Measurements from ENCODE around the gene TTYH2.

The TTYH2 gene

GRCh38 chr17:74199306-74200092 is 13.9 kb upstream of the TTYH2 start:
- Histone ChIP-seq H3K4me1 (ENCODE audit: control insufficient read depth in 2 of 2, insufficient read depth in 1 of 2, low read depth in 1 of 2, low read length in 2 of 2) (peaks cover 12 to 15% of the 10 kb centered on the region in 2 donors), H2BK15ac (ENCODE audit: low read length) (peak overlapping the region; percentile 13), H3K4ac (ENCODE audit: low read length) (no peak overlapping the region), H2AK5ac (ENCODE audit: low read depth, low read length) (no peak overlapping the region), H4K8ac (ENCODE audit: low read depth, low read length) (peak overlapping the region; percentile 94), H3K27me3 (ENCODE audit: control insufficient read depth in 3 of 3, insufficient read depth in 3 of 3, low read depth in 1 of 3, low read length in 3 of 3) (peaks cover 0 to 59% (median 5%) of the 10 kb centered on the region in 3 experiments), H3K18ac (ENCODE audit: low read length) (peak overlapping the region; percentile 89), H3K9ac (ENCODE audit: low read depth, low read length, poor library complexity) (no peak overlapping the region), H3K23ac (ENCODE audit: low read depth, low read length, poor library complexity) (no peak overlapping the region), H2BK12ac (ENCODE audit: low read length) (peak overlapping the region; percentile 65), H3K4me3 (ENCODE audit: low read length in 2 of 2) (no peak overlapping the region), H3K79me1 (ENCODE audit: low read depth, low read length) (no peaks in the 10 kb centered on the region), H3K36me3 (replicated peaks in 1 of 2; ENCODE audit: control insufficient read depth in 2 of 2, insufficient read depth in 2 of 2, low read length in 2 of 2) (peaks cover 0 to 6% of the 10 kb centered on the region in 2 donors), H3K14ac (ENCODE audit: low read length) (no peak overlapping the region), H3K4me2 (ENCODE audit: insufficient read depth, low read length, poor library complexity, severe bottlenecking) (no peak overlapping the region), H3K27ac (replicated peaks; ENCODE audit: low read length) (no peak overlapping the region), H3K9me3 (replicated peaks in 1 of 2; ENCODE audit: control insufficient read depth in 2 of 2, insufficient read depth in 1 of 2, low read depth in 1 of 2, low read length in 2 of 2) (no peaks in the 10 kb centered on the region), H2BK120ac (ENCODE audit: low read depth, low read length) (no peak overlapping the region), H4K91ac (ENCODE audit: low read depth, low read length, poor library complexity) (no peak overlapping the region), H2BK5ac (ENCODE audit: low read length) (no peak overlapping the region), H2AFZ (ENCODE audit: low read length) (peak overlapping the region; percentile 77)
- no CpG with 5 or more reads among the region's 35 CpGs for WGBS, 2 donors (ENCODE audit: extremely low coverage in 2 of 2, insufficient read length in 2 of 2, insufficient replicate concordance in 1 of 2)
- DNase-seq (ENCODE audit: low spot score) = peak; percentile 65

DNA sequence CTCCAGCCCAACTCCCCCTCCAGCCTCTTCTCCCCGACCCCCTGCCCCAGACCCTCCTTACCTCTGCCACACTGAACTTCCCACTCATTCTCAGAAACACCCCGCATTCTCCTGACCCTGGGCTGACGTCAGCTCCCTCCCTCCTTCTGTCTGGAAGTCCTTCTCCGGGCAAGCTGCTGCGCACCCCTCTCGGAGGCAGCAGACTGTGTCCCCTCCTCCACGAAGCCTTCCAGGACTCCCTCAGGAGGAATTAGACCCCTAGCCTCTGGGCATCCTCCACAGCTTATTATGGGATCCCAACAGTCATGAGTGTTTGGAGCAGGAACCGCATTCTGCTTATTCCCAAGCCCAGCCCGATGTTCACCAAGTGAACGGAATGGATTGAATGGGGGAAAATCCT is 13.3 kb upstream of the TTYH2 start:
- Histone ChIP-seq H3K9ac (ENCODE audit: low read depth, low read length, poor library complexity) (no peak overlapping the region), H3K9me3 (replicated peaks in 1 of 2; ENCODE audit: control insufficient read depth in 2 of 2, insufficient read depth in 1 of 2, low read depth in 1 of 2, low read length in 2 of 2) (no peaks in the 10 kb centered on the region), H3K27me3 (ENCODE audit: control insufficient read depth in 3 of 3, insufficient read depth in 3 of 3, low read depth in 1 of 3, low read length in 3 of 3) (peaks cover 0 to 53% (median 5%) of the 10 kb centered on the region in 3 experiments), H3K79me1 (ENCODE audit: low read depth, low read length) (peaks cover 3% of the 10 kb centered on the region), H4K91ac (ENCODE audit: low read depth, low read length, poor library complexity) (no peak overlapping the region), H2AK5ac (ENCODE audit: low read depth, low read length) (peak overlapping the region; percentile 84), H2AFZ (ENCODE audit: low read length) (no peak overlapping the region), H2BK120ac (ENCODE audit: low read depth, low read length) (no peak overlapping the region), H3K18ac (ENCODE audit: low read length) (peak overlapping the region; percentile 89), H2BK12ac (ENCODE audit: low read length) (peak overlapping the region; percentile 65), H3K4me3 (ENCODE audit: low read length in 2 of 2) (no peak overlapping the region), H3K36me3 (replicated peaks in 1 of 2; ENCODE audit: control insufficient read depth in 2 of 2, insufficient read depth in 2 of 2, low read length in 2 of 2) (peaks cover 3 to 12% of the 10 kb centered on the region in 2 donors), H3K4me1 (ENCODE audit: control insufficient read depth in 2 of 2, insufficient read depth in 1 of 2, low read depth in 1 of 2, low read length in 2 of 2) (peaks cover 12 to 21% of the 10 kb centered on the region in 2 donors), H3K4me2 (ENCODE audit: insufficient read depth, low read length, poor library complexity, severe bottlenecking) (no peak overlapping the region), H3K14ac (ENCODE audit: low read length) (no peak overlapping the region), H2BK5ac (ENCODE audit: low read length) (no peak overlapping the region), H3K23ac (ENCODE audit: low read depth, low read length, poor library complexity) (no peak overlapping the region), H4K8ac (ENCODE audit: low read depth, low read length) (no peak overlapping the region), H2BK15ac (ENCODE audit: low read length) (peak overlapping the region; percentile 13), H3K4ac (ENCODE audit: low read length) (no peak overlapping the region), H3K27ac (replicated peaks; ENCODE audit: low read length) (no peak overlapping the region)
- WGBS, 2 donors (ENCODE audit: extremely low coverage in 2 of 2, insufficient read length in 2 of 2, insufficient replicate concordance in 1 of 2) = no CpG with 5 or more reads among the region's 10 CpGs
- DNase-seq (ENCODE audit: low spot score) = no peak

GRCh38 chr17:74201250-74201649 is 12.1 kb upstream of the TTYH2 start:
- H2BK5ac ChIP-seq (ENCODE audit: low read length) = no peak overlapping the region
- H2AK5ac ChIP-seq (ENCODE audit: low read depth, low read length) = no peak overlapping the region
- H3K79me1 ChIP-seq (ENCODE audit: low read depth, low read length) = peaks cover 3% of the 10 kb centered on the region
- WGBS, 2 donors (ENCODE audit: extremely low coverage in 2 of 2, insufficient read length in 2 of 2, insufficient replicate concordance in 1 of 2) = no CpG with 5 or more reads among the region's 8 CpGs
- H3K18ac ChIP-seq (ENCODE audit: low read length) = no peak overlapping the region
- no peak overlapping the region for H3K14ac ChIP-seq (ENCODE audit: low read length)
- no peak overlapping the region for H2AFZ ChIP-seq (ENCODE audit: low read length)
- no peak overlapping the region for H3K9ac ChIP-seq (ENCODE audit: low read depth, low read length, poor library complexity)
- no peak overlapping the region for H2BK15ac ChIP-seq (ENCODE audit: low read length)
- peaks cover 12 to 22% of the 10 kb centered on the region in 2 donors for H3K4me1 ChIP-seq (ENCODE audit: control insufficient read depth in 2 of 2, insufficient read depth in 1 of 2, low read depth in 1 of 2, low read length in 2 of 2)
- no peak overlapping the region for H3K4ac ChIP-seq (ENCODE audit: low read length)
- no peak overlapping the region for H3K23ac ChIP-seq (ENCODE audit: low read depth, low read length, poor library complexity)
- H2BK120ac ChIP-seq (ENCODE audit: low read depth, low read length) = no peak overlapping the region
- H3K27ac ChIP-seq (replicated peaks; ENCODE audit: low read length) = no peak overlapping the region
- peaks cover 0 to 41% (median 5%) of the 10 kb centered on the region in 3 experiments for H3K27me3 ChIP-seq (ENCODE audit: control insufficient read depth in 3 of 3, insufficient read depth in 3 of 3, low read depth in 1 of 3, low read length in 3 of 3)
- H4K8ac ChIP-seq (ENCODE audit: low read depth, low read length) = no peak overlapping the region
- H3K4me3 ChIP-seq (ENCODE audit: low read length in 2 of 2) = no peak overlapping the region
- DNase-seq (ENCODE audit: low spot score) = no peak
- H2BK12ac ChIP-seq (ENCODE audit: low read length) = peak overlapping the region; percentile 4
- no peak overlapping the region for H3K4me2 ChIP-seq (ENCODE audit: insufficient read depth, low read length, poor library complexity, severe bottlenecking)
- H3K36me3 ChIP-seq (replicated peaks in 1 of 2; ENCODE audit: control insufficient read depth in 2 of 2, insufficient read depth in 2 of 2, low read length in 2 of 2) = peaks cover 11 to 23% of the 10 kb centered on the region in 2 donors
- no peak overlapping the region for H4K91ac ChIP-seq (ENCODE audit: low read depth, low read length, poor library complexity)
- no peaks in the 10 kb centered on the region for H3K9me3 ChIP-seq (replicated peaks in 1 of 2; ENCODE audit: control insufficient read depth in 2 of 2, insufficient read depth in 1 of 2, low read depth in 1 of 2, low read length in 2 of 2)

- no peak overlapping the region for H3K4ac ChIP-seq (ENCODE audit: low read length)
- H3K36me3 ChIP-seq (replicated peaks in 1 of 2; ENCODE audit: control insufficient read depth in 2 of 2, insufficient read depth in 2 of 2, low read length in 2 of 2) = peaks cover 14 to 30% of the 10 kb centered on the region in 2 donors
- no peaks in the 10 kb centered on the region for H3K9me3 ChIP-seq (replicated peaks in 1 of 2; ENCODE audit: control insufficient read depth in 2 of 2, insufficient read depth in 1 of 2, low read depth in 1 of 2, low read length in 2 of 2)
- H2BK120ac ChIP-seq (ENCODE audit: low read depth, low read length) = no peak overlapping the region
- H3K23ac ChIP-seq (ENCODE audit: low read depth, low read length, poor library complexity) = no peak overlapping the region
- no peak overlapping the region for H2BK15ac ChIP-seq (ENCODE audit: low read length)
- no peak overlapping the region for H3K4me2 ChIP-seq (ENCODE audit: insufficient read depth, low read length, poor library complexity, severe bottlenecking)
- no peak overlapping the region for H3K4me3 ChIP-seq (ENCODE audit: low read length in 2 of 2)
- no peak overlapping the region for H3K27ac ChIP-seq (replicated peaks; ENCODE audit: low read length)
- H2AFZ ChIP-seq (ENCODE audit: low read length) = no peak overlapping the region
- H3K14ac ChIP-seq (ENCODE audit: low read length) = no peak overlapping the region
- H3K18ac ChIP-seq (ENCODE audit: low read length) = no peak overlapping the region
- peaks cover 7 to 18% of the 10 kb centered on the region in 2 donors for H3K4me1 ChIP-seq (ENCODE audit: control insufficient read depth in 2 of 2, insufficient read depth in 1 of 2, low read depth in 1 of 2, low read length in 2 of 2)
- no peak overlapping the region for H2AK5ac ChIP-seq (ENCODE audit: low read depth, low read length)
- no peak overlapping the region for H3K9ac ChIP-seq (ENCODE audit: low read depth, low read length, poor library complexity)
- peaks cover 0 to 34% (median 5%) of the 10 kb centered on the region in 3 experiments for H3K27me3 ChIP-seq (ENCODE audit: control insufficient read depth in 3 of 3, insufficient read depth in 3 of 3, low read depth in 1 of 3, low read length in 3 of 3)
- H4K8ac ChIP-seq (ENCODE audit: low read depth, low read length) = no peak overlapping the region
- peaks cover 5% of the 10 kb centered on the region for H3K79me1 ChIP-seq (ENCODE audit: low read depth, low read length)
- H4K91ac ChIP-seq (ENCODE audit: low read depth, low read length, poor library complexity) = no peak overlapping the region
- WGBS, 2 donors (ENCODE audit: extremely low coverage in 2 of 2, insufficient read length in 2 of 2, insufficient replicate concordance in 1 of 2) = no CpG with 5 or more reads among the region's 10 CpGs
- no peak overlapping the region for H2BK12ac ChIP-seq (ENCODE audit: low read length)
- no peak overlapping the region for H2BK5ac ChIP-seq (ENCODE audit: low read length)
- DNase-seq (ENCODE audit: low spot score) = no peak
These were observed 11.4 kb upstream of the TTYH2 start for GRCh38 chr17:74201948-74202347.

All from neuronal stem cell (in vitro differentiated cells).